Hepatocyte (in vitro differentiated cells): Measurements from ENCODE around the gene ZBTB44. TPM values are rescaled to one million over a fixed set of nuclear protein-coding genes. Genes with fewer than 3 reads are reported as not detected.

Experiments used
- DNase-seq: peaks from one replicate; pipeline ENCODE4 v3.0.0-alpha.2; 2016; ENCODE audit warnings: low spot score
- H2AFZ ChIP-seq: fragments of 200-600 bp; sonication (generic); 2 replicates; pipeline ENCODE4 v1.6.0; 2016; ENCODE audit warnings: antibody characterized with exemption, mild to moderate bottlenecking
- H3K27ac ChIP-seq: fragments of 200-600 bp; sonication (generic); 2 replicates; pipeline ENCODE4 v1.5.1; 2016; ENCODE audit warnings: mild to moderate bottlenecking
- H3K27me3 ChIP-seq: fragments of 200-600 bp; sonication (generic); 2 replicates; pipeline ENCODE4 v1.6.1; 2016
- H3K36me3 ChIP-seq: fragments of 200-600 bp; sonication (generic); replicated peaks from 2 replicates; pipeline ENCODE4 v1.5.1; 2016; ENCODE audit warnings: low read depth; ENCODE audit not compliant: insufficient read depth
- H3K4me1 ChIP-seq: fragments of 200-600 bp; sonication (generic); 2 replicates; pipeline ENCODE4 v1.5.1; 2016; ENCODE audit warnings: mild to moderate bottlenecking, moderate library complexity; ENCODE audit not compliant: insufficient read depth
- H3K4me2 ChIP-seq: fragments of 200-600 bp; sonication (generic); 2 replicates; pipeline ENCODE4 v1.6.0; 2016
- H3K4me3 ChIP-seq: fragments of 200-600 bp; sonication (generic); 2 replicates; pipeline ENCODE4 v1.5.1; 2016; ENCODE audit warnings: mild to moderate bottlenecking
- H3K79me2 ChIP-seq: fragments of 200-600 bp; sonication (generic); 2 replicates; pipeline ENCODE4 v1.6.0; 2017; ENCODE audit warnings: mild to moderate bottlenecking
- H3K9me2 ChIP-seq: fragments of 200-600 bp; sonication (generic); replicated peaks from 2 replicates; pipeline ENCODE4 v1.6.0; 2017; ENCODE audit warnings: mild to moderate bottlenecking; ENCODE audit not compliant: insufficient read depth
- H3K9me3 ChIP-seq: fragments of 200-600 bp; sonication (generic); 2 replicates; pipeline ENCODE4 v1.5.1; 2016; ENCODE audit warnings: low read depth, mild to moderate bottlenecking
- H4K20me1 ChIP-seq: fragments of 200-600 bp; sonication (generic); 2 replicates; pipeline ENCODE4 v1.6.0; 2016; ENCODE audit warnings: mild to moderate bottlenecking; ENCODE audit not compliant: insufficient read depth, poor library complexity, severe bottlenecking
- EZH2 ChIP-seq: fragments of 200-600 bp; sonication (generic); IDR thresholded peaks from 2 replicates; pipeline ENCODE4 v1.6.1; 2016; ENCODE audit warnings: antibody characterized with exemption, mild to moderate bottlenecking, borderline replicate concordance
- EZH2phosphoT487 ChIP-seq: fragments of 200-600 bp; sonication (generic); IDR thresholded peaks from one replicate; pipeline ENCODE4 v1.6.1; 2018; ENCODE audit warnings: antibody characterized with exemption, mild to moderate bottlenecking, low read depth, moderate library complexity; ENCODE audit not compliant: unreplicated experiment, severe bottlenecking
- WGBS: methylation state at CpG from one replicate; pipeline ENCODE4 v1.1.6; 2016; ENCODE audit warnings: low lambda C conversion rate; ENCODE audit errors: missing lambda C conversion rate; 5-methylcytosine and 5-hydroxymethylcytosine counted together
- polyA plus RNA-seq: library from polyadenylated mRNA; unstranded; fragments of >200 nt; fragmentation: Nextera tagmentation; extraction: Ambion mirVana; gene quantifications from 2 replicates; pipeline ENCODE4 v1.2.1, GENCODE V29; 2016
- total RNA-seq: library from RNA; depleted of rRNA; stranded (reverse); fragments of >200 nt; gene quantifications from 2 replicates; pipeline ENCODE4 v1.2.3, GENCODE V29; 2014
- TF ChIP-seq, protein P1 (sequence below): fragments of 200-600 bp; sonication (generic); IDR thresholded peaks from 2 replicates; pipeline ENCODE4 v1.5.1; 2016; ENCODE audit warnings: antibody characterized with exemption, mild to moderate bottlenecking; ENCODE audit not compliant: poor library complexity

ZBTB44 gene
- total and polyA plus RNA-seq, 2 experiments from 2014 or later: 7.3 to 53.8 TPM

DNA sequence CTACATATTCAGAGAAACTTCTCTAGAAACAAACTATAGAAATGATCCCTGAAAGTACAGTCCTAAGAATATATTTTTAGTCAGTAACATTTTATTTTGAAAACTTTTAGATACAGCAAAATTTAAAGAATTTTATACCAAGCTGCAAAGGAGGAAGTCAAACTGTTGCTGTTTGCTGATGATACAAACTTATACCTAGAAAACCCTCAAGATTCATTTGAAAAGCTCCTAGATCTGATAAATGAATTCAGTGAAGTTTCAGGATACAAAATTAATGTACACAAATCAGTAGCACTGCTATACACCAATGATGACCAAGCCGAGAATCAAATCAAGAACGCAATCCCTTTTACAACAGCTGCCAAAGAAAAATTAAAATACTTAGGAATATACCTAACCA, 10.1 kb downstream of the ZBTB44 start:
- no peaks in the 10 kb centered on the region for H3K36me3 ChIP-seq
- 97% methylated on average over 2 of the region's 2 CpGs for WGBS
- DNase-seq: no peak
- no peaks in the 10 kb centered on the region for H3K27me3 ChIP-seq
- no peak overlapping the region for H2AFZ ChIP-seq
- no peak for TF ChIP-seq EZH2
- TF ChIP-seq, protein P1, sequence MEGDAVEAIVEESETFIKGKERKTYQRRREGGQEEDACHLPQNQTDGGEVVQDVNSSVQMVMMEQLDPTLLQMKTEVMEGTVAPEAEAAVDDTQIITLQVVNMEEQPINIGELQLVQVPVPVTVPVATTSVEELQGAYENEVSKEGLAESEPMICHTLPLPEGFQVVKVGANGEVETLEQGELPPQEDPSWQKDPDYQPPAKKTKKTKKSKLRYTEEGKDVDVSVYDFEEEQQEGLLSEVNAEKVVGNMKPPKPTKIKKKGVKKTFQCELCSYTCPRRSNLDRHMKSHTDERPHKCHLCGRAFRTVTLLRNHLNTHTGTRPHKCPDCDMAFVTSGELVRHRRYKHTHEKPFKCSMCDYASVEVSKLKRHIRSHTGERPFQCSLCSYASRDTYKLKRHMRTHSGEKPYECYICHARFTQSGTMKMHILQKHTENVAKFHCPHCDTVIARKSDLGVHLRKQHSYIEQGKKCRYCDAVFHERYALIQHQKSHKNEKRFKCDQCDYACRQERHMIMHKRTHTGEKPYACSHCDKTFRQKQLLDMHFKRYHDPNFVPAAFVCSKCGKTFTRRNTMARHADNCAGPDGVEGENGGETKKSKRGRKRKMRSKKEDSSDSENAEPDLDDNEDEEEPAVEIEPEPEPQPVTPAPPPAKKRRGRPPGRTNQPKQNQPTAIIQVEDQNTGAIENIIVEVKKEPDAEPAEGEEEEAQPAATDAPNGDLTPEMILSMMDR: no peak
- TF ChIP-seq EZH2phosphoT487: no peak
- H3K27ac ChIP-seq: no peak overlapping the region
- H3K4me3 ChIP-seq: no peak overlapping the region
- no peaks in the 10 kb centered on the region for H3K4me1 ChIP-seq
- H4K20me1 ChIP-seq: peaks cover 21% of the 10 kb centered on the region
- H3K79me2 ChIP-seq: peaks cover 96% of the 10 kb centered on the region
- no peaks in the 10 kb centered on the region for H3K9me3 ChIP-seq
- H3K9me2 ChIP-seq: no peaks in the 10 kb centered on the region
- H3K4me2 ChIP-seq: no peak overlapping the region

DNA sequence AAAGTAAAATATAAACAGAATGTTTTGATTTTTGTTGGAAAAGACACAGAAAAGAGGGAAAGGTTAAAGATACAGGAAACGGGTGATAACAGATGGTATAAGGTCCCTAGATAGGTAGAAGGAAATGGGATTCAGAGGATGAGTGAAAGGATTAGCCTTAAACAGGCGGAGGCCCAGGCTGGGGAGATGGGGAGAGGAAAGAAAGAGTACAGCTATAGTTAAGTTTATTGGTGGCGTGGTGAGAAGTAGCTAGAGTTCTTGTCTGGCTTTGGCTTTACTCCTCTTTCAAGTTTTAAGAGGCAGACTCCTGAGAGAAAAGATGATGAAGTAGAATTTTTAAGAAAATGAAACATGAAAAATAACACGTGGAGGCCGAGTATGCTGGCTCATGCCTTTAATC, 13.7 kb downstream of the ZBTB44 start:
- peaks cover 24% of the 10 kb centered on the region for H4K20me1 ChIP-seq
- 77% methylated on average over 5 of the region's 5 CpGs for WGBS

DNA sequence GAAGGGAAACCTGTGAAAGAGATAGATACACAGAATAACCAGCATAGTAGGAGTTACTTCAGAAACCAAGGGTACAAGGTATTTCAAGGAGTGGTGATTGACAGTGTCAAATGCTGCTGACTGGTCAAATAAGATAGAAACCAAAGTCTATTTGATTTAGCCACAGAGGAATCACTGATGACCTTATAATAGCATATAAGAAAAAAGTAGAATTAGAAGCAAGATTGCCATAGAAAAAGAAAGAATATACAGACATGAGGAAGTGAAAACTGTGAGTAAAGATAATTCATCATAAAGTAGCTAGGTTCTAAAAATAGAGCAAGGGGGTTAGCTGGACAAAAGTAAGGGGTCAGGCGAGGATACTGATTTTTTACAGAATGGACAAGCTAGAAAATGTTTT, 14.2 kb downstream of the ZBTB44 start:
- H3K4me3 ChIP-seq: no peak overlapping the region
- DNase-seq: no peak
- WGBS: 79% methylated on average over 1 of the region's 1 CpG
- peaks cover 24% of the 10 kb centered on the region for H4K20me1 ChIP-seq
- no peaks in the 10 kb centered on the region for H3K9me2 ChIP-seq
- TF ChIP-seq EZH2phosphoT487 (no peak), EZH2 (no peak)
- TF ChIP-seq, protein P1: no peak
- H3K79me2 ChIP-seq: peaks cover 96% of the 10 kb centered on the region
- no peak overlapping the region for H3K27ac ChIP-seq
- H3K9me3 ChIP-seq: no peaks in the 10 kb centered on the region
- H2AFZ ChIP-seq: no peak overlapping the region
- no peaks in the 10 kb centered on the region for H3K27me3 ChIP-seq
- no peaks in the 10 kb centered on the region for H3K4me1 ChIP-seq
- no peaks in the 10 kb centered on the region for H3K36me3 ChIP-seq
- no peak overlapping the region for H3K4me2 ChIP-seq

More for the DNA sequence above, 13.7 kb downstream of the ZBTB44 start:
- peaks cover 100% of the 10 kb centered on the region for H3K79me2 ChIP-seq
- H3K9me2 ChIP-seq: no peaks in the 10 kb centered on the region
- no peak overlapping the region for H3K4me3 ChIP-seq
- no peak overlapping the region for H3K4me2 ChIP-seq
- no peaks in the 10 kb centered on the region for H3K27me3 ChIP-seq
- no peaks in the 10 kb centered on the region for H3K36me3 ChIP-seq
- no peaks in the 10 kb centered on the region for H3K9me3 ChIP-seq
- H2AFZ ChIP-seq: no peak overlapping the region
- no peak overlapping the region for H3K27ac ChIP-seq
- H3K4me1 ChIP-seq: no peaks in the 10 kb centered on the region
- TF ChIP-seq EZH2phosphoT487: no peak
- TF ChIP-seq EZH2: no peak
- TF ChIP-seq, protein P1: no peak
- DNase-seq: no peak

DNA sequence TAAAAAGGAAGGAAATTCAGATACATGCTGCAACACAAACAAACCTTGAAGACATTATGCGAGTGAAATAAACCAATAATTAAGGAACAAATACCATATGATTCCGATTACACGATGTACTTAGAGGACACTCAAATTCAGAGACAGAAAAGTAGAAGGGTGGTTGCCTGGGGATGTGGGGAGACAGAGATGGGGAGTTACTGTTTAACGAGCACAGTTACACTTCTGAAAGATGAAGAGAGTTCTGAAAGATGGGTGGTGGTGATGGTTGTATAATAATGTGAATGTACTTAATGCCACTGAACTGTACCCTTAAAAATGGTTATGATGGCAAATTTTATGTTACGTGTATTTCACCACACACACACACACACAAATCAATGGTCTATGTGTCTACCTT, 14.7 kb downstream of the ZBTB44 start:
- Histone ChIP-seq H3K27ac (no peak overlapping the region), H3K9me2 (no peaks in the 10 kb centered on the region), H2AFZ (no peak overlapping the region), H3K4me1 (no peaks in the 10 kb centered on the region), H3K4me3 (no peak overlapping the region), H3K36me3 (no peaks in the 10 kb centered on the region), H3K4me2 (no peak overlapping the region), H3K27me3 (no peaks in the 10 kb centered on the region), H3K79me2 (peaks cover 94% of the 10 kb centered on the region), H3K9me3 (no peaks in the 10 kb centered on the region), H4K20me1 (peaks cover 24% of the 10 kb centered on the region)
- no peak for DNase-seq
- WGBS: 98% methylated on average over 5 of the region's 5 CpGs
- TF ChIP-seq EZH2phosphoT487 (no peak), EZH2 (no peak)
- TF ChIP-seq, protein P1: no peak
